ENCODE measurements around the gene MAP10. TPM values are rescaled to one million over a fixed set of nuclear protein-coding genes. Genes with fewer than 3 reads are reported as not detected.

MAP10 gene
- total RNA-seq, 1 experiment from 2014 or later = 1.2 TPM

GRCh38 chr1:232845406-232845955 lies 40.3 kb downstream of the MAP10 start:
- TF ChIP-seq CTCF (conservative IDR thresholded peaks at IDR 0.05) = no peak
- Histone ChIP-seq H3T11ph (ENCODE audit: low read length) (no peak overlapping the region), H3K4me1 (ENCODE audit: insufficient read depth, low read length) (no peaks in the 10 kb centered on the region), H4K5ac (ENCODE audit: insufficient read length, low read depth, low read length) (no peak overlapping the region), H3K23ac (ENCODE audit: insufficient read length, low read depth, low read length) (no peak overlapping the region), H3K4me2 (ENCODE audit: insufficient read depth, insufficient read length, low read length) (no peak overlapping the region), H2BK12ac (ENCODE audit: insufficient read length, low read depth, low read length) (no peak overlapping the region), H4K20me1 (ENCODE audit: control insufficient read depth, insufficient read depth, insufficient read length) (no peaks in the 10 kb centered on the region), H3K9me3 (ENCODE audit: control insufficient read depth, low read depth, low read length) (no peaks in the 10 kb centered on the region), H3K9ac (ENCODE audit: extremely low read depth, insufficient read length, low read length) (no peak overlapping the region), H2BK120ac (ENCODE audit: low read depth, low read length, poor library complexity, severe bottlenecking) (no peak overlapping the region), H2BK5ac (ENCODE audit: insufficient read length, low read length) (no peak overlapping the region), H3K79me1 (ENCODE audit: insufficient read depth, low read depth, low read length, poor library complexity, severe bottlenecking) (no peaks in the 10 kb centered on the region), H3K4ac (ENCODE audit: low read depth, low read length) (no peak overlapping the region), H3K14ac (ENCODE audit: insufficient read depth, low read length) (no peak overlapping the region), H2AK5ac (ENCODE audit: insufficient read length, low read length) (no peak overlapping the region), H3K18ac (ENCODE audit: insufficient read length, low read depth, low read length) (no peak overlapping the region), H4K91ac (ENCODE audit: insufficient read length, low read depth, low read length) (no peak overlapping the region), H3K27ac (ENCODE audit: insufficient read length, low read depth, low read length) (no peak overlapping the region), H4K8ac (replicated peaks; ENCODE audit: insufficient read length, low read depth, low read length) (no peak overlapping the region), H2AFZ (ENCODE audit: low read length) (no peak overlapping the region), H3K56ac (ENCODE audit: insufficient read length, low read depth, low read length) (no peak overlapping the region), H3K23me2 (ENCODE audit: insufficient read length, low read depth, low read length, poor library complexity, severe bottlenecking) (no peaks in the 10 kb centered on the region), H2BK20ac (ENCODE audit: low read depth, low read length, poor library complexity, severe bottlenecking) (no peak overlapping the region), H3K79me2 (ENCODE audit: insufficient read depth, low read length) (no peaks in the 10 kb centered on the region), H2BK15ac (ENCODE audit: low read depth, low read length) (no peak overlapping the region), H3K27me3 (ENCODE audit: insufficient read depth, low read length) (no peaks in the 10 kb centered on the region)
- Mint-ChIP-seq H3K36me3 (ENCODE audit: insufficient read depth in 1 of 3, low read depth in 3 of 3) (peaks cover 0 to 6% (median 0%) of the 10 kb centered on the region in 3 experiments; a peak in 3 of 7 replicates), H3K9me3 (peaks cover 11 to 12% of the 10 kb centered on the region in 2 experiments), H3K27ac (no peak overlapping the region; a peak in 1 of 7 replicates), H3K27me3 (ENCODE audit: low read depth) (peaks cover 2% of the 10 kb centered on the region), H3K4me3 (no peak overlapping the region), H3K4me1 (peaks cover 2 to 4% of the 10 kb centered on the region in 2 experiments; a peak in 2 of 4 replicates)
- WGBS (ENCODE audit: extremely low coverage, insufficient read length, low lambda C conversion rate) = no CpG with 5 or more reads among the region's 6 CpGs
- no peak for DNase-seq
